GM21367 (cell line): Measurements from ENCODE around the gene NGB.
"Not testable (repeated sequence)": the region's sequence is repeated elsewhere in the genome, so short reads cannot be mapped to it uniquely, and the experiment has no call there.

Source experiments
- ATAC-seq: cut with Tn5 transposase; IDR thresholded peaks from one replicate; pipeline ENCODE4 v1.9.1; 2021; ENCODE audit not compliant: unreplicated experiment

Gene NGB

DNA sequence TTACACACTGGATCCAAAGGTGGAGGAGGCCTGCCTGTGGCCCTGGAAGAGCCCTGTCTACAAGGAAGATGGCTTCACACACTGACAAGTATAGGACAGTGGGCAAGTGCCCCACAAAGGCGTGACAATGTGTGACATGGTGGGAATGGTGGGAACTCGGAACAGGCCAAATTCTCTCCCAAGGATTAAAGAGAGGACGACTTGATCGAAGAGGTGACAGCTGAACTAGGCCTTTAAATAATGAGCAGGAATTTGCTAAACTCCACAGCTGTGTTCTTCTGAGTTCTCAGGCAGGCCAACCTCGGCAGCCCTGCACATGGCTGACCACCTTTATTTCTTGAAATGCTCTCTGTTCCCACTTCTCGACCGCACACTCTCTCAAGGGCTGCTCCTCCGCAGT lies 25.9 kb upstream of the NGB start:
- ATAC-seq = no peak

DNA sequence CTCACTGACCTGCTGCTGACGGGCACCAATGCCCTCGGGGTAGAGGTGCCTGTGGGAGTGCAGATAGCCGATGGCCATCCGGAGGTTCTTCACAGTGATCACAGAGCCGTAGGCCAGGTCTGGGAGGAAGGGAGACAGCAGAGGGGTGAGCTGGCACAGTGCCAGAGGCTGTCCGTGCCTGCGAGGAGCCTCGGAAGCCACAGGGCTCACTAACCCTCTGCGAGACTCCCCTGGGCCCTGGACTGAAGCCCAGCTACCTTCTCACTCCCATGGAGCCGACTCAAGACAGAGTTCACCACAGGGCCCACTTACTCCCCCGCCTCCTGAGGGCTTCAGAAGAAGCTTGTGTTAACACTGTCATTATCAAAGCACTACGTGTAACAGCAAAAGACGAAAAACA lies 25.1 kb upstream of the NGB start:
- no peak for ATAC-seq

DNA sequence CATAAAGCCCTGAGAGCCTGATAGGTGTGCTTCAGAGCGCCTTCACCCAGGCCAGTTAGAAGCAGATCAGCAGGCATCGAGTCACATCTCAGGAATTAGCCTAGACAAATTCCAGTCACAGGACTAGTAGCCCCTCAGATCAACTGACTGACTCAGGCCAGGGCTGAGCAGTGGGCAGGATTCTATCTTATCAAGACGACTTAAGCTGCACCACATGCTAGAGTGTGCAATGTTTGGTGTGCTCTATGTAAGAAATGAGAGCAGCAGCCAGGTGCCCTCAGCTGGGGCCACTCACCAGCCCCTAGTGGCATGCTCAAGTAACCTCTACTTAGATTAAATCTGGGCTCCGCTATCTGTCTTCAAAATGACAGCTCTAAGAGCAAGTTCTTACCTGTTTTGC lies 19.7 kb upstream of the NGB start:
- ATAC-seq = no peak

- ATAC-seq = no peak
These were observed 15.6 kb upstream of the NGB start for GRCh38 chr14:77286576-77286975.

- ATAC-seq = no peak
These were observed 13.5 kb upstream of the NGB start for GRCh38 chr14:77284466-77284865.

DNA sequence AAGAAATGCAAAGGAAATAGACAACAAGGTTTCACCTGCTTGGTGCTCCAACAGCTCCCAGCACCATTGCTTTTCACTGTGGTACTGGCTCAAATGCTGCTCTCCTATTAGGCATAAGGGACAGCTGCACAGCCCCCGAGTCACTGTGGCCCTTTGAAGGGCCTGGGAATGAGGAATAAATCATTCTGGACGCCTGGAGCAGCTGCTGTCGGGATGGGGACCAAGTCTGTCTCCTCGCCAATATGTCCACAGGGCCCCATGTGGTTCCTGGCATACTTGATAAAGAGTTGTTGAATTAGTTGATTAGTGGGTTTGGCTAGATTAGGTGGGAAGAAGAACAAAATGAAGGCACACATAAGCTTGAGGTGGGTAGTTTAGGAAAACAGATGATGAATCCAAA lies 13.1 kb upstream of the NGB start:
- ATAC-seq = no peak

DNA sequence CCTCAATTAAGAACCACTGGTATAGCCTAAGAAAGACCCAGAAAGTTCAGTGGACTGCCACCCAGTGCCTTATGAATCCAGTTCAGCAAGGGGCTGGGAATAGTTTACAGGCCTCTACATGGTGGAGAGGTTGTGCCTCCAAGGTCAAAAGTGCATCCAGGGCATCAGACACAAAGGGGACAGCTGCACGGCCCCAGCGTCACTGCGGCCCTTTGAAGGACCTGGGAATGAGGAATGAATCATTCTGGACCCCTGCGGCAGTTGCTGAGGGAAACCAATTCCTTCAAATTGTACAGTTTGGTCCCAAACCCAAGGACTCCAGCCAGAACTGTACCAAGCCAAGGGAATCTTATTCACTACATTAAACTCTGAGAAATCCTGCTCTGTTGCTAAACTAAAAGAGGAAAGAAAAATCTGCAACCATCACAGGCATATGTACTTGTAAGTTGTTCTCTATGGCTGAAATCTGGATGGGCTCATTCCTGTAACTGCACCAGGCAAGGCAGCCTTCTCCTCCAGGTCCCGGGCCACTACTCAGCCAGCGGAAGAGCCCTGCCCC lies 10.9 kb upstream of the NGB start:
- no peak for ATAC-seq

- ATAC-seq = not testable (repeated sequence)
These were observed 9.9 kb upstream of the NGB start for GRCh38 chr14:77280921-77281320.

DNA sequence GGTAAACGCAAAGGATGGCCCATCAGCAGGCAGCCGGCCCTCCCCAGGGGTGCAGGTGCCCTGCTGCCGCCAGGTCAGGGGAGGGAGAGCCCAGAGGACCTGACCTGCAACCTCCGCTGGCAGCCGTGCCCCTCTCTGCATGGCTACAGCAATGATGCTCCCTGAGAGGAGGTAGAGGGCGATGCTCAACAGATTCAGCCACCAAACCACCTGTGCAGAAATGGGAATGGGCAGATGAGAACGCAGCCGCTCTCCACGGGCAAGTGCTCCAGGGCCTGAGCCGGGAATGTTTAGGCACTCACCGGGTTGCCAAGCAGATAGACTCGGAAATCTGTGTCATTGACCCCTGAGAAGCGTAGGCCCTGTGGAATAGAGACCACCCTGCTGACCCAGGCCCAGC lies 8.7 kb upstream of the NGB start:
- ATAC-seq = no peak

- ATAC-seq = no peak
These were observed 7.6 kb upstream of the NGB start for GRCh38 chr14:77278461-77279230.

- ATAC-seq = no peak
These were observed 6.0 kb upstream of the NGB start for GRCh38 chr14:77276959-77277358.

DNA sequence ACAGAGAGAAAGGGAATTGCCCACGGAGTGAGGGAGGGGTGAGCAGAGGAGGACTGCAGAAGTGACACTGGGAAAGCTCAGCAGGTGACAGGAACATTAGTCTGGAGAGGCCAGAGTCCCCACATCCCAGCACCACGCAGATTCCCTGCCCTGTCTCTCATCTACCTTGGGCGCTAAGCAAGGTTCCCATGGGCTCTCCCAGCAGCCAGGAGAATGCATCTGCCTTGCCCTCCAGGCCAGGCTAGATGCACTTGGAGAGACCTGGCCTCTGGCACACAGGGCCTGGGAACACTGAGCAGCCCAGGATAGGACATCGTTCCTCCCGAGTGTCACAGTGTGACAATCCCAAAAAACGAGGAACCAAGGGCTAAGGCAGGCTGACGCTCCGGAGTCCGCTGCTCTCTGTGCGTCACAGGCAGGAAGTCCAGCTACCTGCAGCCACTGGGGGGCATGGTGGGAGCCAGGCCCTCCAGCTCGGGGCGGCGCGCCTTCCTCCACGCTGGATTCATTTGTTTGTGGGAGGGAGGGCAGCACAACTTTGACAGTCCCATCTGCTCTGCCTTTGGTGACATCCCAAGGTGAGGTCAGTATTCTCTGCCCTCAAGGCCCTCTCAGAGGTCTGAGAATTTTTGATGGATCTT lies 5.4 kb upstream of the NGB start:
- no peak for ATAC-seq

- no peak for ATAC-seq
These were observed 4.6 kb upstream of the NGB start for GRCh38 chr14:77275601-77276017.

GRCh38 chr14:77275041-77275580 lies 4.1 kb upstream of the NGB start:
- ATAC-seq = no peak

- ATAC-seq = no peak
These were observed 2.8 kb upstream of the NGB start for GRCh38 chr14:77273796-77274195.

- no peak for ATAC-seq
These were observed 1.3 kb upstream of the NGB start for GRCh38 chr14:77272261-77272660.

- no peak for ATAC-seq
These were observed 469 bp downstream of the NGB start for GRCh38 chr14:77270361-77271112.

- ATAC-seq = no peak
These were observed 1.9 kb downstream of the NGB start for GRCh38 chr14:77268989-77269600.

DNA sequence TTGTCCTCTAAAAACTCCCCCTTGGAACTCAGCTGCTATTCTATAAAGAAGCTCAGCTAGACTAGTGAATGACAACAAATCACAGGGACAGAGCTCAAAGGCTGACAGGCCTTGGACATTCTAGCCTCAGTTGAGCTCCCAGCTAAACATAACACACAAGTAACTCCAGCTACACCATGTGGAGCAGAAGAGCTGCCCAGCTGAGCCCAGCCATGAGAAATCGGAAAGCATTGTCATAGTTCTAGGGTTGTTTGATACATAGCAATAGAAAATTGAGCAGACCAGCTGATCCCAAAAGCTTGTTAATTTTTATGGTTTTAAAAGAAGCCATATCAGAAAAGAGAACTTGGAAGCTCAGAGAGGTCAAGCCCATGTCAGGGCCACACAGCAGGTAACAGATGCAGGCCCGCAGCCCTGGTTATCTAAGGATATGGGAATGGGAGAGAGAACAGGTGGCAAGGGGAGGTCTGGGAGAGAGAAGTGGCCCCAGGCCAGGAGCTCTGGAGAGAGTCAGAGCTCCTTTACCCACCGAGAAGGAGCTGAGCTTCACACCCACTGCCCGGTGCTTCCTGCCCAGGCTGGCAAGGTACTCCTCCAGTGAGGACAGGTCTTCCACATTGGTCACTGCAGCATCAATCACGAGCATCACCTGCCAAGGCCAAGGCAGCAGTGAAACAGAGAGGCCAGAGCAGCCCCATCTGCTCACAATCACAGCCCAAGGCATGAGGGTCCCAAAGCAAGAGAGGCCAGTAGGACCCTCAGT lies 2.9 kb downstream of the NGB start:
- no peak for ATAC-seq

DNA sequence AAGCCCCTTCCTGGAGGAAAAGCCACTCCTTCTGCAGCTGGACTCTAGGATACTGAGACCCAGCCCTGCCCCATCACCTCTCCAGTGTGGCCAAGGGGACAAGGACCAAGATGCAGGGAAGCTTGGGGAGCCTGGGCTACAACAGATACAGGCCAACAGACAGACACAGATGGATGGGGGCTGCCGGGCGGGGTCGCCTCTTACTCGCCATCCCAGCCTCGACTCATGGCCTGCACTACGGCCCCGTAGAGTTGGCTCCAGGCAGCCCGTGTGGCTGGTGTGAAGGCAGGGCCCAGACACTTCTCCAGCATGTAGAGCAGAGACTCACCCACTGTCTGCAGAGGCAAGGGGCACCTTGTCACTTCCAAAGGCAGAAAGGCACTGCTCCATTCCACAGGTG lies 4.7 kb downstream of the NGB start:
- ATAC-seq = no peak
